ENCODE results near the gene LRRC70.

- TF ChIP-seq NANOG (IDR thresholded peaks at IDR 0.05; ENCODE audit: borderline replicate concordance), result no peak
- TF ChIP-seq CTCF (conservative IDR thresholded peaks at IDR 0.05; ENCODE audit: low read depth in 2 of 2), result no peak
- no peak for TF ChIP-seq EZH2 (IDR thresholded peaks at IDR 0.05; ENCODE audit: low read depth, unreplicated experiment)
- TF ChIP-seq REST (IDR thresholded peaks at IDR 0.05; ENCODE audit: unreplicated experiment), result no peak
- TF ChIP-seq EZH2phosphoT487 (IDR thresholded peaks at IDR 0.05; ENCODE audit: unreplicated experiment), result no peak
- TF ChIP-seq STAT1 (IDR thresholded peaks at IDR 0.05; ENCODE audit: unreplicated experiment), result no peak
- TF ChIP-seq ETS1 (IDR thresholded peaks at IDR 0.05), result no peak
- no peak for TF ChIP-seq POLR2AphosphoS5 (IDR thresholded peaks at IDR 0.05; ENCODE audit: low read depth)
These were observed 44.0 kb upstream of the LRRC70 start for GRCh38 chr5:62534461-62535236.

All from GM23338 (cell line).